NCI-H510A (cell line): Measurements from ENCODE around the gene SDHA.

Experiments
- DNase-seq: peaks from one replicate; lab custom pipeline; 2025; lab: John Stamatoyannopoulos, UW

SDHA gene

GRCh38 chr5:186091-187041 lies 31.8 kb upstream of the SDHA start:
- DNase-seq, result no peak

- DNase-seq, result no peak
Measured at GRCh38 chr5:187042-187431, 31.1 kb upstream of the SDHA start.

DNA sequence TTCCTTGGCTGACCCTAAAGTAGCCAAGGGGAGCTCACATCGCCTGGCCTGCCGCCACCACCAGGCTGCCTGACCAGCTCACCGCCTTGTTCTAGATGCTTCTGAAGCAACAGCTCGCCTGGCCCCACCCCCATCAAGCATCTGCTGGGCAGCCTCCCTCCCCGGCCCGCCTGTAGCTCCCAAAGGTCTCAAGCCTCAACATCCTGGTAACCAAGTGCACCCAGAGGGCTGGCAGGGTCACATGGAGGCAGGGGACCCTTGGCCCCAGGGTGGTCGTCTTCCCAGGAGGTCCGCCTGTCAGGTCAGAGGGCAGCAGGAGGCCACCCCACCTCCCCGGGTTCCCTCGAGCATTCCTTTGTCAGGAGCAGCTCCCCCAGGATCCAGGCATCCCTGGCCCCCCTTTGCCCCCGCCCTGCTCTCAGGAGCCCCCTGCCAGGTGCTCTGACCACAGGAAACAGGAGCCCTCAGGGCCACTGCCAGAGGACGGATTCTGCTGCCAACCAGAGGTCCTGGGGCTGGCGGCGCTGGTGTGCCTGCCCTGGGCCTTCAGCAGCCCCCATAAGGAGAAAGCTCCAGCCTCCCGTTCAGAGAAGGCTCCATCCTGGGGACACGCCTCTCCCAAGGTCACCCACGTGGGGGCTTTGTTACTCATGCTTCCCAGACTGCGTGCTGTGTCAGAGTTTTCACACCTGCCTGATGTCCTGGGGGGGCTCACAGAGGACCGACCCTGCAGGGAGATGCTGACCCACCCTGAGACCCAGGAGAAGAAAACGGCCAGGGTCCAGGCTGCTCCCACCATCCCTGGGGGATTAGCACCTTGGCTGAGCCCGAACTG lies 30.3 kb upstream of the SDHA start:
- DNase-seq, result no peak

GRCh38 chr5:188488-189481 lies 29.3 kb upstream of the SDHA start:
- DNase-seq, result peak; percentile 95

- DNase-seq, result no peak
Measured at GRCh38 chr5:189486-189885, 28.6 kb upstream of the SDHA start.

DNA sequence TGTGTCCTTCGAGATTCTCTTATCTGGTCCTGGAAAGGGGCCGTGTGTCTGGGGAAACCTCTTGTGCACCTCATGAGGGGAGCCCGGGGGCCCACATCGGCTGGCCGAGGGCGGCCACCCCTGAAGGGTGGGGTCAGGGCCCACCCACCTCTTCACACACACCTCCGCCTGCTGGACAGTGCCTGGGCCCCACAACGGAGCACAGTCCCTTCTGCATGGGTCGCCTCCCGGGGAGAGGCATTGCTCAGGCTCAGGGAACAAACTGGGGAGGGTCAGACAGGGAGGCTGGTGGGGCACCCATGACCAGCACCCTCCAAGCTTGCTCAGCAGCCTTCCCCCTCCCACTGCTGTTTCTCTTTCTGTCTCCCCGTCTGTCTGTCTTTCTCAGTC lies 28.1 kb upstream of the SDHA start:
- DNase-seq, result no peak

- no peak for DNase-seq
Measured at GRCh38 chr5:190366-191035, 27.6 kb upstream of the SDHA start.

DNA sequence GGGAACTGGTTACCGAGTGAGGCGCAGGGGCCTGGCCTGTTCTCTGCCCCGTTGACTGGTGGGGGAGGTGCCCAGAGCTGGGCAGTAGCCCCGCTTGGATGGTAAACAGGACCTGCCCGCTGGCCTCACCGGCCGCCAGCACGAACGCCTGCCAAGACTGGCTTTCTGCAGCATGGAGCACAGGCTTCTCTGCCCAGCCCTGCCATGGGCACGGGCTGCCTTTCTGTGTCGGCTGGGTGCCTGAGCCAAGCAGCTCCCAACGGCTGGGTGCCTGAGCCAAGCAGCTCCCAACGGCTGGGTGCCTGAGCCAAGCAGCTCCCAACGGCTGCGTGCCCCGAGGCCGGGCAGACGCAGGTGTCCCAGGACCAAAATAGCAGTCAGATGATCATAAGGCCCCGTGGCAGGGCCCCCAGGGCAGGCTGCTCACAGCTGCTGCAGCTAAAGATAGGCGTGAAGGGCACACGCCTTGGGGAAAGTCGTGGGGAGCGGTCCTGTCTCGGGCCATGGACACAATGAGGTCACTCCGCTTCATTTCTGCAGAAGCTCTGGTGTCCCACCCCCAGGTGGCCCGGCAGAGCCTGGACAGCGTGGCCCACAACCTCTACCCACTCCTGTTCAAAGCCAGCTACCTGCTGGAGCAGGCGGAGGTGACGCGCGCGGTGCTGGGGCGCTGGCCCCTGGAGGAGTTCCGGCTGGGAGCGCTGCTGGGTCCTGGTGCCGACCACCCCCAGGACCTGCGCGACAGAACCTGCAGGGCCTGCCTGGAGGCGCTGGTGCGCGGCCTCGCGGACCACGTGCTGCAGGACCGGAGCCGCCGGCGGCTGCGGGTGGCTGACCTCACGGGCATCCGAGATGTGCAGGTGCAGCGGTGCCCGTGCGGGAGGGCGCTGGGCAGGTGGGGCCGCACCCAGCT lies 26.8 kb upstream of the SDHA start, which contains the start of gene LRRC14B:
Gene LRRC14B, plus strand, starts transcription at position 460 of the 913 bp plus-strand sequence. Its CDS starts 44 bp downstream, at position 504.
- DNase-seq, result no peak

DNA sequence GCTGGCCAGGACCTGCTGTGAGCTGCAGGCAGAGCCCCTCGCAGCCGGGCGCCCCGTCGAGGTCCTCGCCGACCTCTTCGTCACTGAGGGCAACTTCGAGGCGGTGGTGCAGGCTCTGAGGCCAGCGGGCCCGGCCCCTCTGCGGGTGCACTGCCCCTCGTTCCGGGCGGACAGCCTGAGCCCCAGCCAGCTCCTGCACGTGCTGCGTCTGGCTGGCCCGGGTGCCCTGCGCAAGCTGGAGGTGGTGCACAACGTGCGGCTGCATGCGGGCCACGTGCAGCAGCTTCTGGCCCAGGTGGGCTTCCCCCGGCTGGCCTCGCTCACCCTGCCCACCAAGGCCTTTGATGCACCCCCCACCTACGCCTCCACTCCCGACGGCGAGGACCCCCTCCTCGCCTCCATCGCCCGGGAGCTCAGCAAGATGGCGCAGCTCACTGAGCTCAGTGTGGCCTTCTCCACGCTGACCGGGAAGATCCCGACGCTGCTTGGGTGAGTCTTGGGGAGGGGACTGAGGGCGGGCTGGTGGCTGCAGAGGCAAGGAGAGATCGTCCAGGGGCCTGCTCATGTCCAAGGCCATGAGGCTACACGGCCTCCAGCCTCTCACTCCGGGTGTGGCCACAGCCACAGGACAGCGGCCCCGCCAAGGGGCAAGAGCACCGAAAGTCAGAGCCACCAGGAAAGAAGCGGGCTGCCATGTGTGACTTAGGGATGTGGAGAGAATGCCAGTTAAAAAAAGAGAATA lies 26.0 kb upstream of the SDHA start:
- no peak for DNase-seq

DNA sequence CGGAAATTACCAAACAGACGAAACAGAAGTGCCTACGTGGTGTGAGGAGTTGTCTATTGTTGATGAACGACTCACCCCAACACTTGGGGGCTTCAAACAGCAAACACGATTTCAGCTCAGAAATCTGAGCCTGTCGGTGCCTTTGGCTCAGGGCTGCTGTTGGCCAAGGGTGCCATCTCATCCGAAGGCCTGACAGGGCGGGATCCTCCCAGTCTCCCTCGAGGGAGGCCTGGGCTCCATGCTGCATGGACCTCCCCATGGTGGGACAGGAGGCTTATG lies 25.5 kb upstream of the SDHA start:
- no peak for DNase-seq

DNA sequence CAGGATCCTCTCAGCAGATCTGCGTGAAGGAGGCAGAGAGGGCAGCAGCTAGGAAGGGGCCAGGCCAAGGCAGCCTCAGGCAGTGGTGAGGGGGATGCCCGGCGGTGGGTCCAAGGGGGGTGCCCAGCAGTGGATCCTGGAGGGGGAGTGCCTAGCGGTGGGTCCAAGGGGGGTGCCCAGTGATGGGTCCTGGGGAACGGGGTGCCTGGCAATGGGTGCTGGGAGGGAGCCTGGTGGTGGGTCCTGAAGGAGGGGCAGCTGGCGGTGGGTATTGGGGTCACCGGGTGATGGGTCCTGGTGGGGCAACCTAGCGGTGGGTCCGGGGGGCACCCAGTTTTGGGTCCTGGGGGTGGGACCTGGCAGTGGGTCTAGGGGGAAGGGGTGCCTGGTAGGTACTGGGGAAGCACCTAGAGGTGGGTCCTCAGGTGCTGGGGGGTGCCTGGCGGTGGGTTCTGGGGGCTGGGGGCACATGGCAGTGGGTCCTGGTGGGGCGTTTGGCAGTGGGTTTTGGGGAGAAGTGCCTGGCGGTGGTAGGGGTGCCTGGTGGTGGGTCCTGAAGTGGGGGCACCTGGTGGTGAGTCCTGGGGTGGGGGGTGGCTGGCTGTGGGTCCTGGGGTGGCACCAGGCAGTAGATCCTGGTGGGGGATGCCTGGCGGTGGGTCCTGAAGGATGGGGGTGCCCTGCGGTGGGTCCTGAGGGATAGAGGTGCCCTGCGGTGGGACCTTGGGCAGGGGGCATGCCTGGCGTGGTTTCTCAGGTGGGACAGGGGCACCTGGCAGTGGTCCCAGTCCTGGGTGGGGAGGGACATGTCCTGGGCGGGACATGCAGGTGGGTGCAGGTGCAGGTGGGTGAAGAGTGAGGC lies 24.9 kb upstream of the SDHA start:
- no peak for DNase-seq

DNA sequence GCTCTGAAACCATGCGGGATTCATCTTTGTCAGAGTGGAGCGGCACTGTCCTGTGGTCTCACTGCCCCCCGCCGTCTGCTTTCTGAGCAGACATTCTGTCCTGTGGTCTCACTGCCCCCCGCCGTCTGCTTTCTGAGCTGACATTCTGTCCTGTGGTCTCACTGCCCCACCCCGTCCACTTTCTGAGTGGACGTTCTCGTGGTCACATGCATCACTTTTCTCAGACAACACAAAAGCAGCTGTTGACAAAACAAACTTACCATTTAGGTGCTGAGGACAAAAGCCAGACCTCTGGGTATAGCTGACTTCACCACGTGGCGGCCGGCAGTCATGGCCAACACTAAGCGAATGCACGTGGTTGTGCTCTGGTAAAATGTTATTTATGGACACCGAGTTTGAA lies 24.0 kb upstream of the SDHA start:
- no peak for DNase-seq

- no peak for DNase-seq
Measured at GRCh38 chr5:194603-195209, 23.4 kb upstream of the SDHA start.

- DNase-seq, result no peak
Measured at GRCh38 chr5:195401-196160, 22.5 kb upstream of the SDHA start.

GRCh38 chr5:196350-196749 lies 21.8 kb upstream of the SDHA start:
- no peak for DNase-seq

GRCh38 chr5:197031-197430 lies 21.1 kb upstream of the SDHA start:
- DNase-seq, result peak; percentile 61

DNA sequence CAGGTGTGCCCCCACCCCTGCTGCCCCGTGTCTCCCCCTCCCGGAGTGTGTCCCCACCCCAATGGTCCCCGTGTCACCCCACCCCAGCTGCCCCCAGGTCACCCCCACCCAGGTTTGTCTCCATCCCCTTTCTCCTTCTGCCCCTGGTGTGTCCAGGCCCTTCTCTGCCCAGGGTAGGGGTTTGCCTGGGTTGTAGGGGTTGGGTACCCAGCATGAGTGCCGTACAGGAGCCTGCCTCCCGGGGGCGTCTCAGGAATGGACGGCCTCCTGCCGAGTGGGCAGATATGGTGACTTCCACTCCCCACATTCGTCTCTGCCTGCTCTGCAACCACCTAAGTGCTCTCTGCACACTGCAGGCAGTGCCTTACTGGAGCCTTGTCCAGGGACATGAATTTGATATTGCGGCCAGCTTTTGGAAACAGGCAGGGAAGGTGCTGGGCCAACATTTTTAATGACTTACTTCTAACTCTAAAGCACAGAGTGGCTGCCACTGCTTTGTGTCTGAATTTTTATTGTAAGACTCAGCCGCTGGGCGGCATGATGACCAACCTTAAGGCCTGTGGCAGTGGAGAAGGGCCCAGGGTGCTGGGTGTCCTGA lies 20.1 kb upstream of the SDHA start:
- DNase-seq, result no peak
